ENCODE measurements around the gene CNGA3. TPM values are rescaled to one million over a fixed set of nuclear protein-coding genes. Genes with fewer than 3 reads are reported as not detected.

The CNGA3 gene
- total and polyA plus RNA-seq, 2 of the 4 experiments (the other 2 are of a cell fraction): under 0.01 TPM; not detected in 1

DNA sequence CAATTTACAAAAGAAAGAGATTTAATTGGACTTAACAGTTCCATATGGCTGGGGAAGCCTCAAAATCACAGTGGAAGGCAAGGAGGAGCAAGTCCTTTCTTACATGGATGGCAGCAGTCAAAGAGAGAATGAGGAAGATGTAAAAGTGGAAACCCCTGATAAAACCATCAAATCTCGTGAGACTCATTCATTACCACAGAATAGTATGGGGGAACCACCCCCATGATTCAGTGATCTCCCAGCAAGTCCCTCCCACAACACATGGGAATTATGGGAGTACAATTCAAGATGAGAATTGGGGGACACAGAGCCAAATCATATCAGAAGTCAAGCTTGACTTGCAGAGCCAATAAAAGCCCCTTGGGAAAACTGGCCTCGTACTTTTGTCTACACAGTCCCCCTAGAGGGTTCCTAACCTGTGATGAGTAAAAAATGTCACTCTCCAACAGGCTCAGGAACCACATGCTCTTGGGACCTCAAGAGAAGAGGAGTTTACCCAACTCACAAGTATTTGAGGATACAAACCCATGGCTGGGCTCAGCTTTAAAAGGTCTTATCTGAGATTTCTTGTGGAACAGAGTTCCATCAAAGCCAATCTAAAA, 87.2 kb downstream of the CNGA3 start:
- ATAC-seq (ENCODE audit: low read depth) (no peak), DNase-seq (no peak)
- H3K9me1 ChIP-seq (ENCODE audit: insufficient read depth, low read length): no peaks in the 10 kb centered on the region
- H4K8ac ChIP-seq (ENCODE audit: low read depth in 2 of 2, low read length in 2 of 2): no peak overlapping the region
- H4K91ac ChIP-seq (ENCODE audit: insufficient read depth, low read depth, low read length): no peak overlapping the region
- no peak overlapping the region for H3K18ac ChIP-seq (ENCODE audit: low read depth, low read length)
- ChIA-PET CTCF (no interaction called here), POLR2A (ENCODE audit: unreplicated experiment) (no interaction called here)
- no peak overlapping the region for H2AK9ac ChIP-seq (replicated peaks; ENCODE audit: low read depth, low read length, poor library complexity)
- in situ Hi-C loops (cut with MboI; ENCODE audit: low sequenced_read_pairs) (no loop called here), intact Hi-C loops (cut with micrococcal nuclease) (no loop called here), dilution Hi-C loops (cut with HindIII; ENCODE audit: low sequenced_read_pairs, unreplicated experiment) (no loop called here)
- no peak overlapping the region for H2BK5ac ChIP-seq (ENCODE audit: low read depth, low read length, poor library complexity, severe bottlenecking)
- no peak overlapping the region for H2AK5ac ChIP-seq (ENCODE audit: low read depth, low read length)
- no peak overlapping the region for H3K56ac ChIP-seq (ENCODE audit: extremely low read depth, insufficient read depth, low read length)
- H3K27ac ChIP-seq (ENCODE audit: insufficient read depth, low read length): no peak overlapping the region
- no peak overlapping the region for H2BK20ac ChIP-seq (ENCODE audit: low read depth, low read length)
- no peak overlapping the region for H2BK15ac ChIP-seq (ENCODE audit: low read depth, low read length)
- no peaks in the 10 kb centered on the region for H4K20me1 ChIP-seq (ENCODE audit: insufficient read depth, low read length)
- H3K79me1 ChIP-seq (ENCODE audit: low read depth in 1 of 2, low read length in 2 of 2): no peaks in the 10 kb centered on the region
- H3K4me1 ChIP-seq (ENCODE audit: control insufficient read depth, insufficient read depth, low read length): no peaks in the 10 kb centered on the region
- H3K23ac ChIP-seq (ENCODE audit: low read depth, low read length): no peak overlapping the region
- no peak overlapping the region for H2BK120ac ChIP-seq (ENCODE audit: low read depth, low read length)
- H3K9ac ChIP-seq (ENCODE audit: low read depth, low read length): no peak overlapping the region
- H3K4ac ChIP-seq (ENCODE audit: low read depth, low read length): no peak overlapping the region
- no peaks in the 10 kb centered on the region for H3K36me3 ChIP-seq (ENCODE audit: control insufficient read depth, insufficient read depth, low read length)
- peaks cover 13% of the 10 kb centered on the region for H3K27me3 ChIP-seq (ENCODE audit: control insufficient read depth, insufficient read depth, low read length)
- no peak overlapping the region for H3K4me3 ChIP-seq (ENCODE audit: insufficient read depth, low read depth, low read length)
- H3K9me3 ChIP-seq (ENCODE audit: control insufficient read depth, insufficient read depth, low read length): peaks cover 4% of the 10 kb centered on the region; the same call in 1 of the 2 replicates
- no peak overlapping the region for H3K14ac ChIP-seq (replicated peaks; ENCODE audit: low read depth, low read length)
- H2AFZ ChIP-seq (replicated peaks; ENCODE audit: low read length, poor library complexity): no peak overlapping the region
- no TSS peak for BruUV-seq (replicated peaks)
- no peak overlapping the region for H3K4me2 ChIP-seq (ENCODE audit: low read depth, low read length)
- H4K5ac ChIP-seq (ENCODE audit: low read depth, low read length): no peak overlapping the region
- WGBS, 2 experiments (ENCODE audit: extremely low coverage in 2 of 2, insufficient read length in 1 of 2): no CpG with 5 or more reads among the region's 2 CpGs
- TF ChIP-seq CEBPB (IDR thresholded peaks at IDR 0.05; ENCODE audit: low read depth, low read length) (no peak), MAZ (IDR thresholded peaks at IDR 0.05; ENCODE audit: borderline replicate concordance, low read depth, low read length) (no peak), FOS (IDR thresholded peaks at IDR 0.05; ENCODE audit: low read depth, low read length) (no peak), BHLHE40 (IDR thresholded peaks at IDR 0.05; ENCODE audit: low read depth, low read length) (no peak), MAFK (IDR thresholded peaks at IDR 0.05; ENCODE audit: low read depth, low read length) (no peak), MXI1 (IDR thresholded peaks at IDR 0.05; ENCODE audit: borderline replicate concordance, low read depth, low read length) (no peak), SMC3 (IDR thresholded peaks at IDR 0.05; ENCODE audit: low read depth, low read length) (no peak), CHD1 (IDR thresholded peaks at IDR 0.05; ENCODE audit: low read depth, low read length) (no peak), RCOR1 (IDR thresholded peaks at IDR 0.05; ENCODE audit: insufficient replicate concordance, low read length) (no peak), ELK1 (IDR thresholded peaks at IDR 0.05; ENCODE audit: borderline replicate concordance, low read depth, low read length) (no peak), USF2 (IDR thresholded peaks at IDR 0.05; ENCODE audit: low read depth, low read length) (no peak), POLR2A (IDR thresholded peaks at IDR 0.05; ENCODE audit: low read depth, low read length) (no peak), NFE2L2 (IDR thresholded peaks at IDR 0.05; ENCODE audit: low read depth, low read length) (no peak), RFX5 (IDR thresholded peaks at IDR 0.05; ENCODE audit: low read depth, low read length) (no peak), RAD21 (IDR thresholded peaks at IDR 0.05; ENCODE audit: low read length) (no peak)
- TF ChIP-seq, protein P1, sequence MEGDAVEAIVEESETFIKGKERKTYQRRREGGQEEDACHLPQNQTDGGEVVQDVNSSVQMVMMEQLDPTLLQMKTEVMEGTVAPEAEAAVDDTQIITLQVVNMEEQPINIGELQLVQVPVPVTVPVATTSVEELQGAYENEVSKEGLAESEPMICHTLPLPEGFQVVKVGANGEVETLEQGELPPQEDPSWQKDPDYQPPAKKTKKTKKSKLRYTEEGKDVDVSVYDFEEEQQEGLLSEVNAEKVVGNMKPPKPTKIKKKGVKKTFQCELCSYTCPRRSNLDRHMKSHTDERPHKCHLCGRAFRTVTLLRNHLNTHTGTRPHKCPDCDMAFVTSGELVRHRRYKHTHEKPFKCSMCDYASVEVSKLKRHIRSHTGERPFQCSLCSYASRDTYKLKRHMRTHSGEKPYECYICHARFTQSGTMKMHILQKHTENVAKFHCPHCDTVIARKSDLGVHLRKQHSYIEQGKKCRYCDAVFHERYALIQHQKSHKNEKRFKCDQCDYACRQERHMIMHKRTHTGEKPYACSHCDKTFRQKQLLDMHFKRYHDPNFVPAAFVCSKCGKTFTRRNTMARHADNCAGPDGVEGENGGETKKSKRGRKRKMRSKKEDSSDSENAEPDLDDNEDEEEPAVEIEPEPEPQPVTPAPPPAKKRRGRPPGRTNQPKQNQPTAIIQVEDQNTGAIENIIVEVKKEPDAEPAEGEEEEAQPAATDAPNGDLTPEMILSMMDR (conservative IDR thresholded peaks at IDR 0.05; ENCODE audit: low read depth, low read length): no peak

All from IMR-90 (cell line).